SH-SY5Y (cell line): ENCODE data around the gene OR12D1.

Experiments used
- GATA2 ChIP-seq: IDR thresholded peaks from 2 replicates; pipeline ENCODE4 v1.6.1; 2011; ENCODE audit warnings: mild to moderate bottlenecking, low read depth, low read length
- GATA3 ChIP-seq: IDR thresholded peaks from 2 replicates; pipeline ENCODE4 v1.6.1; 2011; ENCODE audit warnings: low read depth, mild to moderate bottlenecking, low read length, moderate library complexity

- TF ChIP-seq GATA2 (no peak), GATA3 (no peak)
Observed at GRCh38 chr6:29414588-29414987, at the start of gene OR12D1.
